ENCODE measurements around the gene DCAF15. TPM values are rescaled to one million over a fixed set of nuclear protein-coding genes. Genes with fewer than 3 reads are reported as not detected.

The DCAF15 gene
- total and polyA plus RNA-seq, 2 experiments from 2014 or later, result 39.5 to 81.3 TPM

- Mint-ChIP-seq H3K4me1 (peaks cover 18% of the 10 kb centered on the region), H3K36me3 (ENCODE audit: low read depth) (peaks cover 21% of the 10 kb centered on the region), H3K27ac (no peak overlapping the region), H3K9me3 (no peaks in the 10 kb centered on the region; the same call in 2 of the 3 replicates), H3K4me3 (no peak overlapping the region), H3K27me3 (ENCODE audit: insufficient read depth, low read depth, poor library complexity) (peaks cover 3% of the 10 kb centered on the region)
- Histone ChIP-seq H3K27me3 (ENCODE audit: insufficient read depth) (no peaks in the 10 kb centered on the region), H3K4me1 (ENCODE audit: insufficient read depth) (no peaks in the 10 kb centered on the region; the same call in 1 of the 2 replicates), H3K36me3 (ENCODE audit: insufficient read depth) (0 out of 2 replicates have a peak, but pooled peaks cover 7% of the 10 kb centered on the region), H2AFZ (no peak overlapping the region), H3K4me2 (no peak overlapping the region), H3K4me3 (no peak overlapping the region), H4K20me1 (replicated peaks; ENCODE audit: insufficient read depth) (no peaks in the 10 kb centered on the region; the same call in 1 of the 2 replicates), H3F3A (replicated peaks; ENCODE audit: low read depth) (peaks cover 15% of the 10 kb centered on the region), H3K9me2 (ENCODE audit: insufficient read depth) (no peaks in the 10 kb centered on the region), H3K79me2 (replicated peaks; ENCODE audit: insufficient read depth) (no peaks in the 10 kb centered on the region), H3K27ac (ENCODE audit: low read depth) (no peak overlapping the region)
- ATAC-seq (no peak), DNase-seq (ENCODE audit: low spot score) (no peak)
- TF ChIP-seq CTCF (conservative IDR thresholded peaks at IDR 0.05; ENCODE audit: low read depth in 2 of 2), result no peak
Observed at GRCh38 chr19:13930402-13930801, 21.9 kb upstream of the DCAF15 start.

GRCh38 chr19:13931391-13932148, 20.7 kb upstream of the DCAF15 start:
- no peak overlapping the region for H3K27ac Mint-ChIP-seq
- Histone ChIP-seq H3K36me3 (ENCODE audit: insufficient read depth) (0 out of 2 replicates have a peak, but pooled peaks cover 4% of the 10 kb centered on the region), H3K9me2 (ENCODE audit: insufficient read depth) (no peaks in the 10 kb centered on the region), H3K4me1 (ENCODE audit: insufficient read depth) (peaks cover 9% of the 10 kb centered on the region; the same call in 1 of the 2 replicates), H3F3A (replicated peaks; ENCODE audit: low read depth) (peaks cover 15% of the 10 kb centered on the region), H3K27me3 (ENCODE audit: insufficient read depth) (no peaks in the 10 kb centered on the region), H3K27ac (ENCODE audit: low read depth) (no peak overlapping the region), H3K4me3 (no peak overlapping the region), H3K4me2 (no peak overlapping the region), H2AFZ (no peak overlapping the region), H3K79me2 (replicated peaks; ENCODE audit: insufficient read depth) (no peaks in the 10 kb centered on the region), H4K20me1 (replicated peaks; ENCODE audit: insufficient read depth) (no peaks in the 10 kb centered on the region; the same call in 1 of the 2 replicates)
- ATAC-seq (no peak), DNase-seq (ENCODE audit: low spot score) (no peak)
- peaks cover 26% of the 10 kb centered on the region for H3K4me1 Mint-ChIP-seq
- H3K9me3 Mint-ChIP-seq, result no peaks in the 10 kb centered on the region; the same call in 2 of the 3 replicates
- H3K4me3 Mint-ChIP-seq, result no peak overlapping the region
- H3K36me3 Mint-ChIP-seq (ENCODE audit: low read depth), result peaks cover 15% of the 10 kb centered on the region
- peaks cover 7% of the 10 kb centered on the region for H3K27me3 Mint-ChIP-seq (ENCODE audit: insufficient read depth, low read depth, poor library complexity)
- TF ChIP-seq JUNB (IDR thresholded peaks at IDR 0.05; ENCODE audit: unreplicated experiment) (no peak), ETS1 (IDR thresholded peaks at IDR 0.05) (no peak), ZNF462 (CRISPR knock-in tag; IDR thresholded peaks at IDR 0.05) (no peak), ZNF114 (CRISPR knock-in tag; IDR thresholded peaks at IDR 0.05) (no peak), REST (IDR thresholded peaks at IDR 0.05; ENCODE audit: unreplicated experiment) (no peak), POLR2AphosphoS5 (IDR thresholded peaks at IDR 0.05; ENCODE audit: low read depth) (no peak)

Measured in GM23338 (cell line).